ENCODE results near the gene ANO3.

ANO3 gene

GRCh38 chr11:26558190-26558589, 226.3 kb downstream of the ANO3 start:
- H3K4me3 ChIP-seq (ENCODE audit: low read length) = no peak overlapping the region
- TF ChIP-seq, protein P1, sequence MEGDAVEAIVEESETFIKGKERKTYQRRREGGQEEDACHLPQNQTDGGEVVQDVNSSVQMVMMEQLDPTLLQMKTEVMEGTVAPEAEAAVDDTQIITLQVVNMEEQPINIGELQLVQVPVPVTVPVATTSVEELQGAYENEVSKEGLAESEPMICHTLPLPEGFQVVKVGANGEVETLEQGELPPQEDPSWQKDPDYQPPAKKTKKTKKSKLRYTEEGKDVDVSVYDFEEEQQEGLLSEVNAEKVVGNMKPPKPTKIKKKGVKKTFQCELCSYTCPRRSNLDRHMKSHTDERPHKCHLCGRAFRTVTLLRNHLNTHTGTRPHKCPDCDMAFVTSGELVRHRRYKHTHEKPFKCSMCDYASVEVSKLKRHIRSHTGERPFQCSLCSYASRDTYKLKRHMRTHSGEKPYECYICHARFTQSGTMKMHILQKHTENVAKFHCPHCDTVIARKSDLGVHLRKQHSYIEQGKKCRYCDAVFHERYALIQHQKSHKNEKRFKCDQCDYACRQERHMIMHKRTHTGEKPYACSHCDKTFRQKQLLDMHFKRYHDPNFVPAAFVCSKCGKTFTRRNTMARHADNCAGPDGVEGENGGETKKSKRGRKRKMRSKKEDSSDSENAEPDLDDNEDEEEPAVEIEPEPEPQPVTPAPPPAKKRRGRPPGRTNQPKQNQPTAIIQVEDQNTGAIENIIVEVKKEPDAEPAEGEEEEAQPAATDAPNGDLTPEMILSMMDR (conservative IDR thresholded peaks at IDR 0.05; ENCODE audit: low read depth, low read length) = no peak
- no peak for DNase-seq (ENCODE audit: low read depth)

DNA sequence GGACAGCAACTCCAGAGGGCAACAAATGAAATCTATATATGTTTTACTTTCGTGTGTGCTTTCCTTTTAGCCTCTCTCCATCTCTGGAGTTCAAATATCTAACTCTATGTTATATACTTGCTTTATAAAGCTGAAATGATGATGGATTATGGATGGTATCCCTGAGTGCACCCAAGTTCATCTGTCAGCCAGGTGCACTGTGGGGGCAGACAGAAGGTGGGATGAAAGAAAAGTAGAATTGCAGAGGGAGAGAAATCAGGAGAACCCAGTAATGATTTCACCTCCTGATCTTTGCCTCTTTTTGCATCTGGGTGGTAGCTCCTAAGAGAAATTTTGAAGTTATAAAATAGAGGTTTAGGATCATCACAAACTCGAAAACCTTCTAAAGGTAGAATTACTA, 237.7 kb downstream of the ANO3 start:
- no peak for DNase-seq (ENCODE audit: low read depth)
- TF ChIP-seq, protein P1 (conservative IDR thresholded peaks at IDR 0.05; ENCODE audit: low read depth, low read length) = no peak
- H3K4me3 ChIP-seq (ENCODE audit: low read length) = no peak overlapping the region

DNA sequence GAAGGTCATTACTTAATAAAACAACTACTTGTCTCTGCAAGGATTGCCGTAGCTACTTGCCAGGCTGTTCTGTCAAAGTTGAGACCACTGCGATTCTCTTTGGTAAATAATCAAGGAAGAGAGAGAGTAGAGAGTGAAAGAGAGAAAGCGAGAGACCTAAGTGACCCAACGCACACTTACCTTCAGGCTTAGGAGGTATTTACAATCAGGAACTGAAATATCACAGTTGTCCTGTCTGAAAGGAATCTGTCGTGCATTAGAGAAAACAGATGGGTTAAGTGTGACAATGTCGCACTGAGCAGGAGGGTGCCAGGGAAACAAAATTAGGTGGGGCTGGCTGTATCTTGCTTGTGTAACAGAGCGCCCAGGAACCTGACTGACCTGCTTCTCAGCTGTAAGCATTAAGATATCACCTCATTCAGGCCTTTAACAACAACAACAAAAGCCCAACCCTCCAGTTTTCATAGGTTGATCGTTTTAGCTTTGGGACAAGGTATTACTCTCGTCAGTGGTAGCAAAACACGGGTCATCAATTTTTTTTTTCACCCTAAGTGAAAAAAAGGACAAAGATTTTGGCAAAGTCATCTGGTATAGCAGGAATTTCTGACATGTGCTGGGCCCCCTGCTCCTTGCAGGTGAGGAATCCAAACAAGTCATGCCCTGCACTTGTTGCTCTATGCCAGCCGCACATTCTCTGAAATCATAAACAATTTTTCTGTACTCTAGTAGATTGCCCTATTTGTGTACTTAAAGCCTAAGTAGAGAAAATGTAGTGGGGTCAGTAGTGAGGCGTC, 240.1 kb downstream of the ANO3 start, which contains the start of gene MUC15:
TSS of gene MUC15 (minus strand) at position 403 of the 794 bp plus-strand sequence. CDS start 5,169 bp downstream, outside the sequence.
- DNase-seq (ENCODE audit: low read depth) = no peak
- TF ChIP-seq, protein P1 (conservative IDR thresholded peaks at IDR 0.05; ENCODE audit: low read depth, low read length) = no peak
- no peak within 1 kb of the TSS for H3K4me3 ChIP-seq (ENCODE audit: low read length)

DNA sequence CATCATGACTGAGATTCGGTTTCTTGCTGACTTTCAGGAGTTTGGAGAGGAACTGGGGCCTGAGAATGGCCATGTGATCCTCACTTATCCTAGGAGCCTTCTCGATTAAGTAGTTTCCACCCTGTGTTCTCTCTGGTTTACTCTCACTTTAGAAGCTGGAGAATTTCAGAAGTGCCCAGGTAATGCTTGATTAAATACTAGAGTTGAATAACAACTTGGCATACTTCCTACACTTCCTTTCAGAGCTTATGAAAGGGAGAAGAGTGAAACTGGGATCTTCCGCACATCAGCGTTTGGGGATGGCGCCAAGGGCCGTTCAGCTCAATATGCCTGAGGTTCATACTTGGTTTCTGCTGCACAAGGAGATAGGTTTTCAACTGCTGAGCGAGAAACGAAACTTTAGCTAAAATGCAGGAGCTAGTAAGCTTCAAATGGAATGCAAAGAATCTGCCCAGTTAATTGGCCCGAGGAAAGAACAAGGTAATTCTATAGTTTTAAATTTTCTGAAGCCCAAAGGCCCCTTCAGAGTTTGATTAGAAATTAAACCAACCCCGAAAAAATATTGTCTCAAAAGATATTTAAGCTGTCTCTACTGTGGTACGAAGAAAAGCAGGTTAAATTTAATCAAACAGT, 241.0 kb downstream of the ANO3 start:
- no peak overlapping the region for H3K4me3 ChIP-seq (ENCODE audit: low read length)
- TF ChIP-seq, protein P1 (conservative IDR thresholded peaks at IDR 0.05; ENCODE audit: low read depth, low read length) = no peak
- no peak for DNase-seq (ENCODE audit: low read depth)

DNA sequence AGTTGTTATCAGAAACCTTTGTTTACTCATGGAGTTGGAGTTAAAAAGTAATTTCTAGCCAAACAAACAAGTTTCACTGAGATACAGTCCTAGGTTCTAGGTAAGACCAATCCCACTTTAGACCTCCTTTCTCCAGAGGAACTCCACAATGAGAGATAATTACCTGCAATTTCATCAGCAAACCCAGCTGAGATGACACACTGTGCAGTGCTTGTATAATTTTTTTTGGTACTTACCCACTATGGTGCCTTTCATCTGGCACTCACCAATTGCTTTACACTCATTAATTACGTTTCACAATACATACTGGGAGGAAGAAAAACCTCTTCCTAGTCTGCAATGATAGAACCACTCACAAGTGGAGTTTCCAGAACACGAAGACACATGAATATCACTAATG, 242.0 kb downstream of the ANO3 start:
- TF ChIP-seq, protein P1 (conservative IDR thresholded peaks at IDR 0.05; ENCODE audit: low read depth, low read length) = no peak
- no peak overlapping the region for H3K4me3 ChIP-seq (ENCODE audit: low read length)
- DNase-seq (ENCODE audit: low read depth) = no peak

GRCh38 chr11:26575946-26576345, 244.0 kb downstream of the ANO3 start:
- no peak overlapping the region for H3K4me3 ChIP-seq (ENCODE audit: low read length)
- TF ChIP-seq, protein P1 (conservative IDR thresholded peaks at IDR 0.05; ENCODE audit: low read depth, low read length) = no peak
- peak; percentile 36 for DNase-seq (ENCODE audit: low read depth)

Data from retinal pigment epithelial cell (primary cell).